Stomach smooth muscle (tissue), 2 donors: ENCODE data around the gene FERMT3.

Source experiments
- H3K27ac ChIP-seq: one replicate; pipeline ENCODE4 v1.7.0; 2013; ENCODE audit warnings: mild to moderate bottlenecking, low read length, inconsistent platforms
- H3K27me3 ChIP-seq, 2 donors: one replicate each; pipeline ENCODE4 v1.7.0; 2013; ENCODE audit warnings: low read length in 2 of 2; ENCODE audit not compliant: insufficient read depth in 2 of 2, control insufficient read depth in 1 of 2
- H3K36me3 ChIP-seq, 2 donors: one replicate each; pipeline ENCODE4 v1.7.0; 2013; ENCODE audit warnings: low read length in 2 of 2; ENCODE audit not compliant: control insufficient read depth in 2 of 2, insufficient read depth in 2 of 2
- H3K4me1 ChIP-seq: one replicate; pipeline ENCODE4 v1.7.0; 2013; ENCODE audit warnings: low read length; ENCODE audit not compliant: control insufficient read depth, insufficient read depth
- H3K4me3 ChIP-seq, 2 donors: one replicate each; pipeline ENCODE4 v1.7.0; 2013; ENCODE audit warnings: low read length in 2 of 2
- H3K9ac ChIP-seq, 2 donors: one replicate each; pipeline ENCODE4 v1.7.0; 2013; ENCODE audit warnings: low read length in 2 of 2, mild to moderate bottlenecking in 1 of 2
- H3K9me3 ChIP-seq, 2 donors: one replicate each; pipeline ENCODE4 v1.7.0; 2013; ENCODE audit warnings: low read length in 2 of 2; ENCODE audit not compliant: control insufficient read depth in 2 of 2
- donor health status: healthy.
- donor health status: Pancreatic carcinoma.

The FERMT3 gene

DNA sequence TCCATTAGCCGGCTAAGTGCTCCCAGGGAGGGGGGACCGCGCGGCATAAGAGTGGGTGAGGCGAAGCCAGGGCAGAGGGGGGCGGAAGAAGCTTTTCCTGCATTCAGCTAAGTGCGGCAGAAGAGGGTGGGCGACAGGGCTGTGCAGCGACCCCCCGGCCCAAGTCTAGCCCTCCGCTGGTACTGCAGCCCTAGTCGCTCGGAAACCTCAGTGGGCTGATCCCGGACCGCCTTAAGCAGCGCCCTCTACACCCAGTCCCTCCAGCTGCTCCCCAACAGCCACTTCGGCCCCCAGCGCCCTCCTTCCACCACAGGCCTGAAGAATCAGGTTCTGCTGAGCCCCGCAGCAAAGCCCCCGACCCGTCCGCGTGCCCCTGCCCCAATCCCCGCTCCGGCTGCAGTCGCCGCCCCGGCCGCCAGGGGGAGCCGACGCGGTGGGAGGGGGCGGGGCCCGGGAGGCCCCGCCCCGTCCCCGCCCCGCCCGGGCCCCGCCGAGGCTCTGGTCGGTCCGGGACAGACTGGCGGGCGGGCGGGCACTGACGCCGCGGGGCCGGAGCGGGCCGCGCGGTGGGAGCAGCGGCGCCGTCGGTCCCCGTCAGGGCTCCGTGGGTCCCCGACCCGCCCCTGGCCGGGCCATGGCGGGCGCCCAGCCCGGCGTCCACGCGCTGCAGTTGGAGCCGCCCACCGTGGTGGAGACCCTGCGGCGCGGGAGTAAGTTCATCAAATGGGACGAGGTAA lies 44.7 kb downstream of the FERMT3 start, which contains the start of gene PLCB3:
Gene PLCB3 (plus strand): TSS at position 515 of the 737 bp plus-strand sequence. CDS start 120 bp downstream, at position 635.
- Histone ChIP-seq H3K36me3 (peaks cover 6% of the 10 kb centered on the region in 2 donors), H3K4me3 (peak within 1 kb of the TSS; percentile 77 to 81), H3K4me1 (peaks cover 40% of the 10 kb centered on the region), H3K9me3 (no peaks in the 10 kb centered on the region), H3K27ac (no peak within 1 kb of the TSS), H3K27me3 (no peaks in the 10 kb centered on the region), H3K9ac (peak within 1 kb of the TSS; percentile 69 to 75)

DNA sequence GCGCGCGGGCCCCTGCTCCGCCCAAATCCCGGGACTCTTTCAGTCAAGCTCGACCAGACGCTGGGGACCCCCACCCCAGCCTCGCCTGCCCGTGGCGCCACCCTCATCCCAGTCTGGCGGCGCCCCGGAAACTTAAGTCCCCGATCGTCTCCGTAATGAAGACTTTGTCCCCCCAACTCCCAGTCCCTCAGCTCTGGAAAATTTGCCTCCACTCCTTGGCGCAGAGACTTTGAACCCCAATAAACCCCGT lies 45.2 kb downstream of the FERMT3 start:
- Histone ChIP-seq H3K4me3 (peak overlapping the region; percentile 77 to 81), H3K27ac (no peak overlapping the region), H3K4me1 (peaks cover 39% of the 10 kb centered on the region), H3K9me3 (no peaks in the 10 kb centered on the region), H3K36me3 (peaks cover 8 to 10% of the 10 kb centered on the region in 2 donors), H3K9ac (peak overlapping the region; percentile 69 to 75), H3K27me3 (no peaks in the 10 kb centered on the region)

DNA sequence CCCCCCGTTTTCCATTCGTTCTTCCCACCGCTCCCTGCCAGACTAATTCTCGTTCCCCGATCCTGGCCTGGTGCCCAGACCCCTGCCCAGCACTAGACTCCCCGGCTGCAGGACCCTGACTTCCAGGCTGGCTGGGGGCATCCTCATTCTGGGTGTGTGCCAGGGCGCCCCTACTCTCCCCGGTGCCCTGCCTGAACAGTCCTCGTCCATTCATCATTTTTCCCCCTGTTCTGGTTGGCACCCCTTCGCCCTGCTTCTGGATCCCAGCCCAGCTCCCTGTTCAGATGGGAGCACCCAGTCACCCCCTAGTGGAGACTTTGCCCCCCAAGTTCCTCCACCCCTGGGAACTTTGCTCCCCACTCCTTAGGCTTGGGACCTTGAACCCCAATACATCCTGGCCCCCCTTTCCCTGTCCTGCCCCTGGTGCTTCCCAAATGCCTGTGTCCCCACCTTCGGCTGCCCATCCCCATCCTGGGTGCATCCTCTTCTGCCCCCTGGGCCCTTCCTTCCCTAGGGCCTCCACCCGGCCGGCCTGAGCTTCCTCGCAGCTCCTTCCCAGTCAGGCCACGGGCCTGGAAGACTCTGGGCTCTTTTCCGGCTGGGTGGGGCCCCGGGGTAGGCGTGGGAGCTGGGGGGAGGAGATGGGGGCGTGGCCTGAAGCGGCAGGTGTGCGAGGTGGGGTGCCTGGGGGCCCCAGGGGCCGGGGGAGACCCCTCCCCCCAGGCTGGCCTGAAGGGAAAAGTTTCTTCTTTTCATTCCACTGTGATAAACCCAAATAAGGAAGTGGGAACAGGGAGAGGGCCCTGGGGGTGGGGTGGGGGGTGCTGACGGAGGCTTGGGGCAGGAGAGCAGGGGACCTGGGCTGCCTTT lies 45.7 kb downstream of the FERMT3 start:
- Histone ChIP-seq H3K4me1 (peaks cover 35% of the 10 kb centered on the region), H3K4me3 (peak overlapping the region; percentile 77 to 81), H3K27me3 (no peaks in the 10 kb centered on the region), H3K9me3 (no peaks in the 10 kb centered on the region), H3K27ac (no peak overlapping the region), H3K36me3 (peaks cover 9 to 10% of the 10 kb centered on the region in 2 donors), H3K9ac (peak overlapping the region; percentile 69 to 75)

DNA sequence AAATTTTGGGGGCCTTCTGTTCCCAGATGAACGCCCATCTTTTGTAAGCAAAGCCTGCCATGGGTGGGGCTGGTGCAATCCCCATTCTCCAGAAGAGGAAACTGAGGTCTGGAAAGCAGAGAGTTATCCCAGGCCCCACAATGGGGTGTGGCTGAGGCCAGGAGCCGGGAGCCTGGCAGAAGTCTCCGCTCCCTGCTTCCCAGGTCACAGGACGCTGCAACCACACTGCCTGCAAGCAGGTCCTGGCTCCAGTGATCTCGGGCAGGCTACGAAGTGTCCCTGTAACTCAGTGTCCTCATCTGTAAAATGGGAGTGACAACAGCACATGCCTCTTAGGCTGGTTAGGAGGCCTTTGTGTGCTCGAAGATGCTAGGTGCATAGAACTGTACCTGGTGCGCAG lies 46.5 kb downstream of the FERMT3 start:
- H3K36me3 ChIP-seq = peaks cover 9 to 10% of the 10 kb centered on the region in 2 donors
- H3K27me3 ChIP-seq = no peaks in the 10 kb centered on the region
- H3K27ac ChIP-seq = no peak overlapping the region
- peak overlapping the region in 1 of 2 donors; percentile 81 for H3K4me3 ChIP-seq
- H3K9ac ChIP-seq = peak overlapping the region in 1 of 2 donors; percentile 2
- H3K9me3 ChIP-seq = no peaks in the 10 kb centered on the region
- H3K4me1 ChIP-seq = peaks cover 28% of the 10 kb centered on the region

DNA sequence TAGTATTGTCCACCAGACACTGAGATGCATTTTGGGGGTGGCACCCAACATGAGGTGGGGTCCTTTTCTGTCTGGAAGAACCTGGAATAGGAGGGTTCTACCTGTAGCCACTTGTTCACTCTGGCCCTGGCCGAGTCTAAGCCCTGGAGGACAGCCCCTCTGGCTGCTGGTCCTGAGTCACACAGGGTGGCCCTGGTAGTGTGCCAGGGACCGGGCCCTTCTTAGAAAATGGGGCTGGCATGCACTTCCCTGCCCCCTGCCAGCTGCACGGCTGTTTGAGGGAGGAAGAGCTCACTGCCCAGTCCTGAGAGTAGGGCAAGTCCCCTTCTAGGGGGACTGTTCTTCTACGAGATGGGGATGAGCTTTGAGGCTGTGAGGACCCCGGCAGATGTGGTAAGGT lies 47.0 kb downstream of the FERMT3 start:
- peak overlapping the region in 1 of 2 donors; percentile 21 for H3K9ac ChIP-seq
- H3K36me3 ChIP-seq = peaks cover 11 to 13% of the 10 kb centered on the region in 2 donors
- H3K4me1 ChIP-seq = peaks cover 28% of the 10 kb centered on the region
- peak overlapping the region in 1 of 2 donors; percentile 81 for H3K4me3 ChIP-seq
- H3K27ac ChIP-seq = no peak overlapping the region
- no peaks in the 10 kb centered on the region for H3K27me3 ChIP-seq
- no peaks in the 10 kb centered on the region for H3K9me3 ChIP-seq

DNA sequence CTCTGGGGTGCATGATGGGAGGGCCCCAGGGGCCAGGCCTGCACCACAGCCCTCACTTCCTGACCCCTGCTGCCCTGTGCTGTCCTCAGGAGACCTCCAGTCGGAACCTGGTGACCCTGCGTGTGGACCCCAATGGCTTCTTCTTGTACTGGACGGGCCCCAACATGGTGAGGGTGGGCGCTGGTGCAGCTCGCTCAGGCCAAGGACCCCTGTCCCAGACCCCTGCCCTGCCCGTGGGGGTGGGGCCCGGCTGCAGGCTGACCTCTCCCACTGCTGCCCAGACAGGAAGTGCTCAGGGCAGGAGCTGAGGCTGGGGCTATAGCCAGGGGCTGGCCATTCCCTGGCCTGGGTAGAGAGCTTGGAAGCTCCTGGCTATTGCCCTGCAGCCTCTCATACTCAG lies 47.8 kb downstream of the FERMT3 start:
- Histone ChIP-seq H3K4me3 (no peak overlapping the region), H3K36me3 (peaks cover 14 to 15% of the 10 kb centered on the region in 2 donors), H3K27ac (no peak overlapping the region), H3K9me3 (no peaks in the 10 kb centered on the region), H3K9ac (no peak overlapping the region), H3K4me1 (peaks cover 28% of the 10 kb centered on the region), H3K27me3 (no peaks in the 10 kb centered on the region)

DNA sequence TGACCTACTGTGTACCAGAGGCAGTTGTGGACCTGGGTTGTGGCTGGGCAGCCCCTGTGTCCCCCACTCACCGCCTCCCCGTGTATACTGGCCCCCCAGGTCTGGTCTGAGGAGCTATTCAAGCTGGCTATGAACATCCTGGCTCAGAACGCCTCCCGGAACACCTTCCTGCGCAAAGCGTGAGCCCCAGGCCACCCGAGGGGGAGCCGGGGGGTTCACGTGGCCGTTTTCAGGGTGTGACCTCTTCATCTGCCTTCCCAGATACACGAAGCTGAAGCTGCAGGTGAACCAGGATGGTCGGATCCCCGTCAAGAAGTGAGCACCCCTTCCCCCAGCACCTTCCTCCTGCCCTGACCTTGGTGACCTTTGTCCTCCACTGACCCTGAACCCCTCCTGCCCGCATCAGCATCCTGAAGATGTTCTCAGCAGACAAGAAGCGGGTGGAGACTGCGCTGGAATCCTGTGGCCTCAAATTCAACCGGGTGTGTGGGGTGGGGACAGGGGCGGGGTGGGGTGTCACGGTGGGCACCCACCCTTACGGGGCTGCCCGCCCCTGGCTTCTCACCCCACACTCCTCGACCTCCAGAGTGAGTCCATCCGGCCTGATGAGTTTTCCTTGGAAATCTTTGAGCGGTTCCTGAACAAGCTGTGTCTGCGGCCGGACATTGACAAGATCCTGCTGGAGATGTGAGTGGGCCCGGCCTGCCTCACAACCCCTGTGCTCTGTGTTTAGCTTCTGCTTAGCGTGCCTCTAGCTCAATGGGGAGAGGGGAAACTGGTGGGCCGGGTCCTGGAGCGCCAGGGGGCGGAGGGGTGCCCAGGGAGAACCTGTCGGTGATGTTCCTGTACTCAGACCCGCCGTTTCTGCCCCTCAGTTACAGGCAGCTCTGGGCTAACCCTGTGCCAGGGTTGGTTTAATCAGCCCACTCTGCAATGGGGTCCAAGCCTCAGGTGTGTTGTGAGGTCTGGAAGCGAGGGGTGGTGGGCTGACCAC lies 48.9 kb downstream of the FERMT3 start:
- Histone ChIP-seq H3K9ac (no peak overlapping the region), H3K4me1 (peaks cover 28% of the 10 kb centered on the region), H3K27ac (no peak overlapping the region), H3K27me3 (no peaks in the 10 kb centered on the region), H3K9me3 (no peaks in the 10 kb centered on the region), H3K4me3 (no peak overlapping the region), H3K36me3 (peaks cover 14 to 15% of the 10 kb centered on the region in 2 donors)

DNA sequence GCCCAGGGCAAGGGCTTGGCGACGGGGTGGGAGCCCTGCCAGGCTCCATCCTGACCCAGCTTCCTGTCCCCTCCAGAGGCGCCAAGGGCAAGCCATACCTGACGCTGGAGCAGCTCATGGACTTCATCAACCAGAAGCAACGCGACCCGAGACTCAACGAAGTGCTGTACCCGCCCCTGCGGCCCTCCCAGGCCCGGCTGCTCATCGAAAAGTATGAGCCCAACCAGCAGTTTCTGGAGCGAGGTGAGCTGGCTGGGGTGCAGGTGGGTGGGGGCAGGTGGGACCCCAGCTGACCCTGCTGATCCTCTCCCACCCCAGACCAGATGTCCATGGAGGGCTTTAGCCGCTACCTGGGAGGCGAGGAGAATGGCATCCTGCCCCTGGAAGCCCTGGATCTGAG lies 49.8 kb downstream of the FERMT3 start:
- peaks cover 14 to 17% of the 10 kb centered on the region in 2 donors for H3K36me3 ChIP-seq
- H3K9ac ChIP-seq = no peak overlapping the region
- H3K27ac ChIP-seq = no peak overlapping the region
- H3K27me3 ChIP-seq = no peaks in the 10 kb centered on the region
- peaks cover 21% of the 10 kb centered on the region for H3K4me1 ChIP-seq
- no peaks in the 10 kb centered on the region for H3K9me3 ChIP-seq
- no peak overlapping the region for H3K4me3 ChIP-seq

DNA sequence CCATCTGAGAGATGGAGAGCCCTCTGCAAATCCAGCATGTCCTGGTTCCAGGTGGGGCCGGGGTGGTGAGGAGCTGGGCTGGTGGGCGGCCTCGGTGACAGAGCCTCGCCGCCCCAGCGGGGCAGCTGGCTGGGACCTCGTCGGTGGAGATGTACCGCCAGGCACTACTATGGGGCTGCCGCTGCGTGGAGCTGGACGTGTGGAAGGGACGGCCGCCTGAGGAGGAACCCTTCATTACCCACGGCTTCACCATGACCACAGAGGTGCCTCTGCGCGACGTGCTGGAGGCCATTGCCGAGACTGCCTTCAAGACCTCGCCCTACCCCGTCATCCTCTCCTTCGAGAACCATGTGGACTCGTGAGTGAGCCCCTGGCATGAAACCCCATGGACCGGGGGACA lies 51.8 kb downstream of the FERMT3 start:
- H3K36me3 ChIP-seq = peaks cover 26 to 27% of the 10 kb centered on the region in 2 donors
- no peaks in the 10 kb centered on the region for H3K9me3 ChIP-seq
- peaks cover 5% of the 10 kb centered on the region for H3K4me1 ChIP-seq
- H3K9ac ChIP-seq = no peak overlapping the region
- no peaks in the 10 kb centered on the region for H3K27me3 ChIP-seq
- H3K4me3 ChIP-seq = no peak overlapping the region
- no peak overlapping the region for H3K27ac ChIP-seq

DNA sequence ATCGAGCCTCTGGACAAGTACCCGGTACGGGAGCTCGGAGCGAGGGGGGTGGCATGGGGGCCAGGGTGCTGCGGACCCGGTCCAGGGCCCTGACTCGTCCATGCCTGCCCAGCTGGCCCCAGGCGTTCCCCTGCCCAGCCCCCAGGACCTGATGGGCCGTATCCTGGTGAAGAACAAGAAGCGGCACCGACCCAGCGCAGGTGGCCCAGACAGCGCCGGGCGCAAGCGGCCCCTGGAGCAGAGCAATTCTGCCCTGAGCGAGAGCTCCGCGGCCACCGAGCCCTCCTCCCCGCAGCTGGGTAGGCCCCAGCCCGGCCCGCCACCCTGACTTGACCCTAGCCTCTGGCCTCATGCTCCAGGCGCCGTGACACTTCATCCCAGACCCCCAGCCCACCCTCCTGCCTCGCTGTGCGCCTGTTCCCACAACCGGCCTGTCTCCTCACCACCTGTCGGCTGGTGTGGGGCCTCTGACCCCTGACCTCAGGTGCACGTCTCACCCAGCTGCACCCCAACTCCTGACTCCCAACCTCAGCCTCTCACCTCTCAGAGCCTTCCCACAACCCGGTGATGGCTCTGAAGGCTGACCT lies 52.5 kb downstream of the FERMT3 start:
- no peaks in the 10 kb centered on the region for H3K27me3 ChIP-seq
- H3K36me3 ChIP-seq = peaks cover 26 to 28% of the 10 kb centered on the region in 2 donors
- H3K9me3 ChIP-seq = no peaks in the 10 kb centered on the region
- no peak overlapping the region for H3K27ac ChIP-seq
- no peaks in the 10 kb centered on the region for H3K4me1 ChIP-seq
- H3K4me3 ChIP-seq = no peak overlapping the region
- no peak overlapping the region for H3K9ac ChIP-seq
